Stimulated activated CD4-positive, alpha-beta T cell treated with anti-CD3 and anti-CD28 coated beads, Interleukin-4, amount 100 ng/mL, for 4 hours (primary cell): ENCODE data around the gene SGCA.

Experiments
- DNase-seq, 2 experiments: peaks; one replicate each; pipeline ENCODE4 v3.0.0-alpha.2; 2020

SGCA gene

GRCh38 chr17:50134206-50135110 is 31.3 kb upstream of the SGCA start:
- no peak for DNase-seq

GRCh38 chr17:50135316-50136095 is 30.3 kb upstream of the SGCA start:
- DNase-seq, result no peak

GRCh38 chr17:50136096-50136687 is 29.6 kb upstream of the SGCA start:
- DNase-seq, result no peak

- DNase-seq, result no peak
These were observed 28.8 kb upstream of the SGCA start for GRCh38 chr17:50137042-50137441.

- DNase-seq, result no peak
These were observed 26.5 kb upstream of the SGCA start for GRCh38 chr17:50139185-50139783.

GRCh38 chr17:50139950-50140885 is 25.6 kb upstream of the SGCA start:
- DNase-seq, result peak; percentile 74 to 78

- no peak for DNase-seq
These were observed 24.6 kb upstream of the SGCA start for GRCh38 chr17:50141026-50141744.

GRCh38 chr17:50141745-50142110 is 24.1 kb upstream of the SGCA start:
- DNase-seq, result no peak

GRCh38 chr17:50143461-50144176 is 22.2 kb upstream of the SGCA start:
- no peak for DNase-seq

- DNase-seq, result no peak
These were observed 21.4 kb upstream of the SGCA start for GRCh38 chr17:50144355-50144754.

- DNase-seq, result no peak
These were observed 20.8 kb upstream of the SGCA start for GRCh38 chr17:50144845-50145531.

- no peak for DNase-seq
These were observed 20.1 kb upstream of the SGCA start for GRCh38 chr17:50145532-50146229.

GRCh38 chr17:50146230-50146926 is 19.4 kb upstream of the SGCA start:
- no peak for DNase-seq

GRCh38 chr17:50146927-50147665 is 18.7 kb upstream of the SGCA start:
- no peak for DNase-seq

GRCh38 chr17:50147841-50148225 is 18.0 kb upstream of the SGCA start:
- no peak for DNase-seq

GRCh38 chr17:50148226-50149090 is 17.3 kb upstream of the SGCA start:
- peak; percentile 79 to 94 for DNase-seq

GRCh38 chr17:50149091-50149416 is 16.8 kb upstream of the SGCA start:
- no peak for DNase-seq
